GM18499 (cell line): ENCODE measurements around the gene MBTPS2.

Source experiments
- ATAC-seq: cut with Tn5 transposase; IDR thresholded peaks from one replicate; pipeline ENCODE4 v1.9.1; 2021; ENCODE audit warnings: moderate number of reproducible peaks; ENCODE audit not compliant: insufficient read depth, unreplicated experiment

MBTPS2 gene

DNA sequence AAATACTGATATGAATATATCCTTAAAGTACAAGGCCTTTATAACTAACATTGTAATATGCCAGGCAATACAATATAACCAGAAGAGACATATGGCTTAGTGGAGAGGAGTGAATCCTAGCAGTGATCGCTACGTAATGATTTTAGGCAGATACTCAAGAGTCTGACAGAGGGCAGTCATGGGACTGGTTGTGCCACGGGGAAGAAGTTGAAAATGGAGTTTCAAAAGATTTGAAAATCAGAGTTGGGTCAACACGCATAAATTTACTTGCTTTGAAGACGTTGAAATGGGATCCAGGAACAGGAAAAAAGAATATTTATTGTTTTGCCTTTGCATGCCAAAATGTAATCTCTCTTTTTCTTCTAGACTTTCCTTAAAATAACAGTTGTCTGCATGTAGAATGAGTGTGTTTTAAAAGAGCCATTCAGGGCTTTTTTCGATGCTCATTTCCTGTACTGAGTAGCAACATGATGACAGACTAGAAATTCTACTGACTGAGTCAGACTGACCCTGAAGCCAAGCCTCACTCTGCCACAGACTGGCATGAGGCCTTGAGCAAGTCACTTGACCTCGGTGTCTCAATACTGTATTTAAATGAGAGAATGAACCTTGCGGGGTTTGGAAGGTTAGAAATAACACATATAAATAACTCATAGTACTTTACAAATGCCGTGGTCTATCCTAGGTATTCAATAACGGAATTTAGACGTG lies 93.0 kb downstream of the MBTPS2 start:
- ATAC-seq, result no peak

DNA sequence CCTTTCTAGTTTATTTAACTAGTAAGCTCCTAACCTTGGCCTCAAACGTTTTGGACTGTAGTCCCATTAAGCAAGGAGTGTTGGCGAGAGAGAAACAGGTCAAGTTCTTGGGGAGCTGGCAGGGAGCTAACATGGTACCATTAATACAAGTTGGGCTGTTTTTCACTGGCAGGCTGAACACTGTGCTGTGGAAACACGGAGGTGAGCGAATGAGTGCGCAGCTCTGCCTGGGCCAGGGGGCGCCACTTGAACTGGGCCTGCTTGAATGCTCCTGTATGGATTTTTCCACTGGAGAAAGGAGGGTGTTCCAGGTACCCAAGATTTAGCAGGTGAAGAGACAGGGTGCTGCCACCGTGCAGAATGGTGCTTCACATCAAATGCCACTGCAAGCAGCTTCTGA lies 93.7 kb downstream of the MBTPS2 start:
- ATAC-seq, result no peak

DNA sequence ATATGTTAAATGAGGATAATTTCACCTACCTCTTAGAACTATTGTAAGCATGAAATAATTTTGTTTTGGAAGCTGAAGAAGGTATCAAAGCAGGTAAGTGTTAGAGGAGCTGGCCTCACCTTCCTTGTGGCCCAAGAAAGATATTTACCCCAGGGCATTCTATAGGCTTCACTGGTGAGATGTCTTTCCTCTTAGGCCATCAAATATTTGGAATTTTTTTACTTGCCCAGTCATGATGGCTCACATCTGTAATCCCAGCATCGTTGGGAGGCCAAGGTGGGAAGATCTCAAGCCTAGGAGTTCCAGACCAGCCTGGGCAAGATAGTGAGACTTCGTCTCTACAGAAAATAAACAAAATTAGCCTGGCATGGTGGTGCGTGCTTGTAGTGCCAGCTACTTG lies 95.0 kb downstream of the MBTPS2 start:
- no peak for ATAC-seq
